CD4-positive, alpha-beta T cell treated with Interleukin-12 subunit alpha and Interleukin-12 subunit beta, for 1 hour (primary cell): ENCODE measurements around the gene GCH1.

Source experiments
- DNase-seq: peaks from one replicate; pipeline ENCODE4 v3.0.0-alpha.2; 2020

The GCH1 gene

GRCh38 chr14:54857830-54858269, 44.8 kb downstream of the GCH1 start:
- no peak for DNase-seq

DNA sequence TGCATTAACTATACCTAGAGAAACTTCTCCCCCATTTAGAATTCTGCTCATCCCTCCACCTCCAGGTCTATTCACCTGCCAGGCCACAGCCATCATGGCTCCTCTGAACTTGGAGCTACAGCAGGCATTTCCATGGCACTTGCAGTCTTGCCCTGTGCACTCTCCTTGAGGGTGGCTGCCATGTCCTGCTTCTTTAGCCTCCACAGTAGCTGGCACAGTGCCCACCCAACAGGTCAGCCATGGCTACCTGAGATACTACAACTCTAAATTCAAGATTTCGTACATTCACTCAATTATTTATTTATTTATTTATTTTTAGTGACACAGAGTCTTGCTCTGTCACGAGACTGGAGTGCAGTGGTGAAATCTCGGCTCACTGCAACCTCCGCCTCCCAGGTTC, 46.5 kb downstream of the GCH1 start:
- DNase-seq: no peak

DNA sequence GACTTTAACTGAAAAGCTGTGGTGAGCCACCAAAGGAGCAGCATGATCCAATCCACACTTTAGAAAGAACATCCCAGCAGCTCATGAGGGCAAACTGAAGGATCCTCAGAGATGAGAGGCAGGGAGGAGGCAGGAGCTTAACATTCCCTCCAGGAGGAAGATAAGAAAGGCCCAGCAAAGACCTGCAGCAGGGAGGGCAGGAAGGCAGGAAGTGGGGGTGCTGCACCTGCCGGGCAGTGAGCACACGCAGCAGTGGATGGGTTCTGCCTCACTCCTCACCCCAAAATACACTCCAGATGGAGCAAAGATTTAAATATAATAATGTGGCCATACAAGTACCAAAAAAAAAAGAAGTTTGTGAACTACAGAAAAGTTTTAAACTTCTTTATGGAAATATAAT, 48.4 kb downstream of the GCH1 start:
- no peak for DNase-seq

DNA sequence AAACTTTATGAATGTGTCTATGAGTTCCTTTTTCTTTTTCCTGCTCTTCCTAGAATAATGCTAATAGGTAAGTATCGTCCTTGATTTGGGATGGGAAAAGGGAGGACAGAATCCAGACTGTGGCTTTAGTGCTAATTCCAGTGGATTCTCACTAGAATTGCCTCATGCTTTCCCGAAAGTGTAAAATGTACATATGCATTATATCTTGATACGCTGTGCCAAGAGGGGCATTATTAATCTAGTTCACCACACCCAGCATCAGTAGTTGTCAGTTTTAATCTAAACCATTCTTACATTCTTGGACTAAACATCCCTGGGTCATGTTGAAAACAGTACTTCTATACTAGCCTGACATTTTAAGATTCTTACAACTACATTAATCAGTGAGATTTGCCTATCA, 49.3 kb downstream of the GCH1 start:
- no peak for DNase-seq

DNA sequence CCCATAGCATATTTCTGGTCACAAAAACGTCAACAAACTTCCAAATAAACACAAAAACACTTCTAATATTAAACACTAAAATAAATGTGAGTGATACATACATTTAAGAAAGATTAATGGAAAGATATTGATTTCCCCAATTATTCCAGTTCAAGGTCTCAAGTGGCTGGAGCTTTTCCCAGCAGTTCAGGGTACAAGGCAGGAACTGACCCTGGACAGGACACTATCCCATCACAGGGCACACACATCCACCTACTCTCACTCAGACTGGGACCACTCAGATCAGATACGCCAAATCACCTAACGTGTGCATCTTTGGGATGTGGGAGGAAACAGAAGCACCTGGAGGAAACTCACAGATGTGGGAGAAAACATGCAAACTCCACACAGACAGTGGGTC, 50.4 kb downstream of the GCH1 start:
- no peak for DNase-seq

GRCh38 chr14:54848910-54849309, 53.7 kb downstream of the GCH1 start:
- no peak for DNase-seq

- no peak for DNase-seq
These were observed 57.0 kb downstream of the GCH1 start for GRCh38 chr14:54845641-54846040.

GRCh38 chr14:54844479-54844878, 58.1 kb downstream of the GCH1 start:
- DNase-seq: no peak

- no peak for DNase-seq
These were observed 61.8 kb downstream of the GCH1 start for GRCh38 chr14:54840798-54841197.

GRCh38 chr14:54840336-54840735, 62.3 kb downstream of the GCH1 start:
- DNase-seq: no peak

- no peak for DNase-seq
These were observed 62.9 kb downstream of the GCH1 start for GRCh38 chr14:54839701-54840119.

DNA sequence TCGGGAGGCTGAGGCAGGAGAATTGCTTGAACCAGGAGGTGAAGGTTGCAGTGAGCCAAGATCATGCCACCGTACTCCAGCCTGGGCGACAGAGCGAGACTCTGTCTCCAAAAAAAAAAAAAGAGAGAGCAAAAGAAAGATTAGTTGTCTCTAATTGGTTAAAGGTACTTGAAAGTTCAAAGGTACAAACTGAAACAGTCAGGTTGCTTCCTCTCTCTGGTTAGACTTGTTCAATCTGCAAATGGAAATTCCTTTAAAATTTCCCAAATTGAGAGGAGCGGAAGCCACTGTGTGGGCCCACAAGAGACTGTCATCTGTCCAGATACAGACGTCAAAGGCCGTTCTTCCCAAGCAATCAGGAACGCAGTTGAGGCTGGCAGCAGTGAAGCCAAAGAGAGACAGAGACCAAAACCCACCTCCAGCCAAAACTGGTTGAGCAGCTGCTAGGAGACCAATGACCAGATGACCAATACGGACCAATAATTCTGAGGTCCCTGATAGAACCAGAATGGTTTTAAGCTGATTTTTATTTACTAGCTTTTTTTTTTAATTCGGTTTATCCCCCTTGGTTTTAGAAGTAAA, 63.6 kb downstream of the GCH1 start:
- DNase-seq: no peak

- no peak for DNase-seq
These were observed 65.0 kb downstream of the GCH1 start for GRCh38 chr14:54837508-54838149.

- no peak for DNase-seq
These were observed 66.4 kb downstream of the GCH1 start for GRCh38 chr14:54836231-54836630.

- DNase-seq: no peak
These were observed 67.9 kb downstream of the GCH1 start for GRCh38 chr14:54834727-54835126.

GRCh38 chr14:54834081-54834480, 68.5 kb downstream of the GCH1 start:
- no peak for DNase-seq

GRCh38 chr14:54830650-54831049, 72.0 kb downstream of the GCH1 start:
- DNase-seq: no peak

- no peak for DNase-seq
These were observed 73.0 kb downstream of the GCH1 start for GRCh38 chr14:54829486-54830224.

DNA sequence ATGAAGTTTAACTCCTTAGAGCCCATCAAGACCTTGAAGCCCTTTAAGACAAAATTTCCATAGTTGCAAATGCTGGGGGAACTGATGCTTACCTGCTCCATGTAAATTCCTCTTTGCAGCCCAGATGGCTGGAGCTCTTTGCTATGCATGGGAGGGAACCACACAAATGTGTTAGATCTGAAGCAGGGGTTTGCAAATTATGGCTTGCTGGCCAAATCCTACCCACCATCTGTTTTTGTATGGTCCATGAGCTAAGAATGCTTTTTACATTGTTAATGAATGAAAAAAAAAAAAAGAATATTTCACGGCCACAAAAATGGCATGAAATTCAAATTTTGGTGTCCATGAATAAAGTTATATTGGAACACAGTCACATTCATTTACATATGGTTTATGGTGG, 74.6 kb downstream of the GCH1 start:
- DNase-seq: no peak

DNA sequence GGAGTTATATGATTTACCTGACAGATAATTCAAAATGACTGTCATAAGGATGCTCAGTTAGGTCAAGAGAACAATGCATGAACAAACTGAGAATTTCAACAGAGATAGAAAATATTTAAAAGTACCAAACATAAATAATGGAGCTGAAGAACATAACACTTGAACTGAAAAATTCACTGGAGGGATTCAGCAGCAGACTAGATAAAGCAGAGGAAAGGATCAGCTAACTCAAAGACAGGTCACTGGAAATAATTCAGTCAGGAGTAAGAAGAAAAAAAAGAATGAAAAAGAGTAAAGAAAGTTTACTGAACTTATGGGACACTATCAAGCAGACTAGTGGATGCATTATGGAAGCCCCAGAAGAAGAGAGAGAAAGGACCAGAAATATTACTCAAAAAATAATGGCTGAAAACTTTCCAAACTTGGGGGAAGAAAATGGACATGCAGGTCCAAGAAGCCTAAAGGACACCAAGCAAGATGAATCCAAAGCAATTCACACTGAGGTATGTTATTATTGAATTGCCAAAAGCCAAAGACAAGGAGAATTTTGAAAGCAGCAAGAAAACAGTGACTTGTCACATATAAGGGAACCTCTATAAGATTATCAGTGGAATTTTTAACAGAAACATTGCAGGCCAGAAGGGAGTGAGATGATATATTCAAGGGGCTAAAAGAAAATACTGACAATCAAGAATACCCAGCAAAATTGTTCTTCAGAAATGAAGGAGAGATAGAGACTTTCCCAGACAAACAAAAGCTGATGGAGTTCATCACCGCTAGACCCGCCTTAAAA, 78.7 kb downstream of the GCH1 start:
- DNase-seq: no peak

GRCh38 chr14:54822685-54823084, 79.9 kb downstream of the GCH1 start:
- no peak for DNase-seq

DNA sequence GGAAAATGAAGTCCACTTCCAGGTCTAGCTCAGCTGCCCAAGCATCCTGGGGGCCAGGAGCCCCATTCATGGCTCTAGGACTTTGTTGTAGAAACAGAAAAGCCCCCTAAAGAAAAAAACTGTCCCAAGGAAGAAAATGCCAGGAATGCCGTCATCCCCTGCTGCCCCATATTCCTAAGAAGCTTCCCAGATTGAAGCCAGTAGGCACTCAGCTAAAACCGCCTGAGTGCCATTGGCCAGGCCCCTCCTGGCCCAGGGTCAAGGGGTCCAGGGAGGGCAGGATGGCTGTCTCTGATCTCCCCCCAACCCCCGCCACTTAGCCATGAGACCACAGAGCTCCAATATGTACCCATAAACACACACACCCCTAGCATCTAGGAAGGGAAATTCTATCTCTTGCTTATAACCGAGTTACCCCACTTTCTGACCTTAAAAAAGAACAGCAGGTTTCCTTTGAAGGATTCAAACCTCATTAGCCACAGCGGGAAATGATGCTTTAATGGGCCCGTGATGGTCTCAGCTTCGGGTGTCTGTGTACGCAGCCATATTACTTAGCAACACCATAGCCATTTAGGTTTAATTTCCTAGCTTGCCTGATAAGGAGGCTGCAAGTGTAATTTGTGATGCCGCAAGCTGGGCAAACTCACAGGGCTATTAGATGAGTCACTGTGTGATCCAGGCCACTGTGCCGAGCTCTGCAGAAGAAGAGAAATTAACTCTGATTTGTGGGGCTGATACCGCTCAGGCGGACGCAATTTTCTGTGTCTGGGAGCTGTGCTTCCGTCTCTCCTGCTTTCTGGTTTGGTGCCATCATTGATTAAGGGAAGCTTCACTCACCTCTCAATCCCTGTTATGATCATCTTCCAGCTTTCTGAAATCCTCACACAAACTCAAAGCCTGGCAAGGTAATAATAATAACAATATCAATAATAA, 84.2 kb downstream of the GCH1 start:
- DNase-seq: no peak
